GM12801 (cell line): Measurements from ENCODE around the gene IAH1.

Experiments used
- TF ChIP-seq, protein P1 (sequence below): IDR thresholded peaks from one replicate; pipeline ENCODE4 v1.5.1; 2011; ENCODE audit warnings: control low read depth; ENCODE audit not compliant: insufficient read length; ENCODE audit errors: extremely low read depth

The IAH1 gene

DNA sequence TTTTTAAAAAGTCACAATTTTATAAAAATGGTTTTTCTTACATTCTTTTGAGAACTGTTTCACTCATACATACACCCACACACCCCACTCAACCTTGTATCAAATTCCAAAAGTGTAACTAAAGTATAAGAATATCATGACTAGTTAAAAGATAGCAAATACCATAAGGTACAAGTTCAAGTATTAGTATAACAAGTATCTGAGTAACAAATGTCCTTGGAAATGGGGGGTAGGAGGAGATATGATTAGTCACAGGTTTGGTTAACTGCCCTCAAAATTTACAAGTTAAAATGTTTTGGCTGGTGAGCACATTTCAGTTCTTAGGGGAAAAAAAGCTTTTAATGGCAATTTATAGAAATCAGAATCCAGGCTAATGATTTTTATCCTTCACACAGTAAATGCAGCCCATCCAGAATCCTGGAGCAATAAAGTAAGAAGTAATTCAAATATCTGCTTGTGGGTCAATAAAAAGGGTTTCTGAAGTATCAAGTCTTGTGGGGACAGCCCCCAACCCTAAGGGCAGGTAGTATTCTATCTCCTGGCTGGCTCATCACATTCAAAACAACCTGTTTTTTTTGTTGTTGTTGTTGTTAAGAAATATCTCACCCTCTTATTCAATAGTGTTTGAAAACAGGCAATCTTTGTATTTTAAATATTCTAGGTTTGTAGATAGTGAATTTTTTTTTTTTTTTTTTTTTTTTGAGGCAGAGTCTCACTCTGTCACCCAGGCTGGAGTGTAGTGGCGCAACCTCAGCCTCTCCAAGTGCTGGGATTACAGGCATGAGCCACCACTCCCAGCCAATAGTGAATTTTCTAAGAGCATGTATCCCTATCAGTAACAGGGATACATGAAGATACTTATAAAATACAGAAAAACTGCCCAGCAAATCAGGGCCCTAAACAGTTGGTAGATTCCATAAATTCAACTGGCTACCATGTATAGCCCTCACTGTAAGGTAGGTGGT lies 14.5 kb downstream of the IAH1 start:
- TF ChIP-seq, protein P1, sequence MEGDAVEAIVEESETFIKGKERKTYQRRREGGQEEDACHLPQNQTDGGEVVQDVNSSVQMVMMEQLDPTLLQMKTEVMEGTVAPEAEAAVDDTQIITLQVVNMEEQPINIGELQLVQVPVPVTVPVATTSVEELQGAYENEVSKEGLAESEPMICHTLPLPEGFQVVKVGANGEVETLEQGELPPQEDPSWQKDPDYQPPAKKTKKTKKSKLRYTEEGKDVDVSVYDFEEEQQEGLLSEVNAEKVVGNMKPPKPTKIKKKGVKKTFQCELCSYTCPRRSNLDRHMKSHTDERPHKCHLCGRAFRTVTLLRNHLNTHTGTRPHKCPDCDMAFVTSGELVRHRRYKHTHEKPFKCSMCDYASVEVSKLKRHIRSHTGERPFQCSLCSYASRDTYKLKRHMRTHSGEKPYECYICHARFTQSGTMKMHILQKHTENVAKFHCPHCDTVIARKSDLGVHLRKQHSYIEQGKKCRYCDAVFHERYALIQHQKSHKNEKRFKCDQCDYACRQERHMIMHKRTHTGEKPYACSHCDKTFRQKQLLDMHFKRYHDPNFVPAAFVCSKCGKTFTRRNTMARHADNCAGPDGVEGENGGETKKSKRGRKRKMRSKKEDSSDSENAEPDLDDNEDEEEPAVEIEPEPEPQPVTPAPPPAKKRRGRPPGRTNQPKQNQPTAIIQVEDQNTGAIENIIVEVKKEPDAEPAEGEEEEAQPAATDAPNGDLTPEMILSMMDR = no peak

DNA sequence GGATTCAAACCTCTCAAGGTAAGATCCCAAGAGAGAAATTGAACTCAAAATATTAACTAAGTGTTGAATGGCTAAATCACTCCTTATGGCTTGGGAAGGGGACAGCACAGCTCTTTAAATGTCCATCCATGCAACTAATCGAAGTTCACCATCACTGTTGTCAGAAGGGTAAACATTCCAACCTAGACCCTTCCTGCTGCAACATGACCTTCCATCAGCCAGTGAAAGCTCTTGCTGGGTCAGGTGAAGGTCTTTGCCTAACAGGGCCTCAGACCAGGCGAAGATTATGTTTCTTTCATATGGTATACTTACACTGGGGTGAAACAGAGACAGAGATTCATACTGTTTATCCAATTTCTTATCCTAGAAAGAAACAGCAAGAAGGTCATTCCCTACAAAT lies 16.4 kb downstream of the IAH1 start:
- TF ChIP-seq, protein P1 = no peak

DNA sequence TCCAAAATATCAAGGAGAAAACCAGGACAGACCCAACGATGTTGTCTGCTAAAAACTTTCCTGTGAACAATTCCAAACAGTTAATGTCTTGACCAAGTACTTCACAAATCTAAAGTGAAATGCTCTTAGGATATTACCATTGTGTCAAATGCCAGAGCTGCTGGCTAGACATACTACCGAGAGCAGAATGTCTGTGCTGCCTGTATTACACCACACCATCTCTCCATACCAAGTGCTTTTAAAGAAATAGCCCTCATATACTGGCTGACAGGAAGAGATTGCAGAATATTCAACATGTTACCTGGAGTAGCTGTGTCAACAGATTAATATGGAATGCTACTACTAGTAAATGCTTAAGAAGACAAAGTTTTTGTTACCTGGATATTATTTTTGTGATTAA lies 18.6 kb downstream of the IAH1 start:
- TF ChIP-seq, protein P1 = no peak

DNA sequence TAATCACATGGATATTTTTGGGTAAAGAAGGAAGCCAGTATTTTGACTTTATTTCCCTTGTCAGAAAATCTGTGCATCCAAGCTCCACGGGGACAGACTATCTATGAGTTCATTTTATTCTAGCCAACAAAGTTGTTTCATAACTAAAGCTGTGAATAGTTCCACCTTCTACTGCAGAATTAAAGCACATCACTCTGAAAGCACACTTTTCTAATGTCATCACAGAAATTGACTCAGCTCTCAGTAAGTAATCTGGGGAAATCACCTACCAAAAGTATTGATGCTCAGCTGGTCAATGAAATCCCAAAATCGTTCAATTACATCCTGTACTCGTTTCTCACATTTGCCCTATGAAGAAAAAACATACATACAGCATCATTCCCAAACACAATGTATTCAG lies 19.1 kb downstream of the IAH1 start:
- TF ChIP-seq, protein P1 = no peak

DNA sequence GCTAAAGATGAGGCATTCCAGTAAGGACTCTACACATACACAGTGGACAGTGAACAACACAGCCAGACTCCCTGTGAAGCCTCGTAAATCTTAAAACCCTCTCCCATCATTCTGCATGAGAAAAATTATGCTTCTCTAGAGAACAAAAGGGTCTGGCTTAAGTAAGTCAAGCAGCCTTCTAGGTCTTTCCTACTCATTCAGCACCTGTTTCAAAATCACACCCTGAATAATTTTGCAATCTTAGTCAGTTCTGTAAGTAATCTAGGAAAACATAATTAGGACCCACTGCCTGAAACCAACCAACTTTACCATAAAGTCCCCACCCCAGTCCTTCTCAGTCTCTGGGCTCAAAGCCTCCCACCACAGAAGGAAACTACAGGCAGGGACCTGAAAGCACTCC lies 19.7 kb downstream of the IAH1 start:
- TF ChIP-seq, protein P1 = no peak

DNA sequence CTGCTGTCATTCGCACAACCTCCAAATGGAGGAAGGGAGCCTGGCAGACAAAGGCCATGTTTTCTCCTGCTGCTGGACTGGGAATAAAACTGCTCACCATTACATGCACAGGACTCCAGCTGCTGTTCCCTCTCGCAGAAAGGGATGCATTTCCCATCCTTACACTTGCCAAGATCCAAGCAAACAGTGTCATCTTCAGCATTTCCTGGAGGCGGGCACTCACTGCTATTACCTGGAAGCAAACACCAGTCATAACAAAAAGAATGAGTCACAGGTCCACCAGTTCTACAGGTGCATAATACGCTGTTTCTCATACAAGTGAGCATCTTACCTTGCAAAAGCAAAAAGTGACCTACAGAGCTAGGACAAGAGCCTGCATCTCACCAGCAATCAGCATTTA lies 22.7 kb downstream of the IAH1 start:
- TF ChIP-seq, protein P1 = no peak

DNA sequence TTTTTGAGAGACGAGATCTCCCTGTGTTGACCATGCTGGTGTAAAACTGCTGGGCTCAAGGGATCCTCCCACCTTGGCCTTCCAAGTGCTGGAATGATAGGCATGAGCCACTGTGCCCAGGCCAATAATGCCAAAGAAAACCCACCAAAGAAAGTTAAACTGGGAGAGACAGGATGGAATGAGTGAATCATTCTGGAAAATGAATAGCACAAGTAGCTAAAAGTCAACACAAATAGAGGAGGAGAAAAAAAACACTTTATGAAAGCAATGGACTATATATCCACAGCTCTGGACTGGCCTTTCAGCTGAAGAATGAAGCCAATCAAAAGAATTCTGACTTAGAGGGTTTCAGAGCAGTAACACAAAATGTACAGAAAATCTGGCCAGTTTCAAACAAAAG lies 23.9 kb downstream of the IAH1 start:
- TF ChIP-seq, protein P1 = no peak
